WERI-Rb-1 (cell line): ENCODE results near the gene KCNH5.

Experiments
- DNase-seq: peaks from one replicate; pipeline ENCODE4 v3.0.0-alpha.2; 2020
- H3K27ac ChIP-seq: fragments of 250-450 bp; sonication (Bioruptor Pico); 2 replicates; pipeline ENCODE4 v1.5.1; 2020; ENCODE audit warnings: mild to moderate bottlenecking, moderate library complexity
- H3K27me3 ChIP-seq: fragments of 250-450 bp; sonication (Bioruptor Pico); 2 replicates; pipeline ENCODE4 v1.5.1; 2021; ENCODE audit warnings: mild to moderate bottlenecking, low read depth, moderate library complexity; ENCODE audit not compliant: insufficient read depth, severe bottlenecking
- H3K36me3 ChIP-seq: fragments of 250-450 bp; sonication (Bioruptor Pico); 2 replicates; pipeline ENCODE4 v1.5.1; 2020; ENCODE audit warnings: mild to moderate bottlenecking, moderate library complexity
- H3K4me3 ChIP-seq: 2 replicates; pipeline ENCODE4 v1.5.1; 2011; ENCODE audit warnings: low read depth, mild to moderate bottlenecking, control low read depth, low read length
- H3K9me3 ChIP-seq: fragments of 250-450 bp; sonication (Bioruptor Pico); 2 replicates; pipeline ENCODE4 v1.5.1; 2021; ENCODE audit warnings: mild to moderate bottlenecking, moderate library complexity; ENCODE audit not compliant: severe bottlenecking
- TF ChIP-seq, protein P1 (sequence below): IDR thresholded peaks from 2 replicates; pipeline ENCODE4 v1.5.1; 2011; ENCODE audit warnings: low read depth, mild to moderate bottlenecking, control low read depth, inconsistent platforms, low read length

The KCNH5 gene

DNA sequence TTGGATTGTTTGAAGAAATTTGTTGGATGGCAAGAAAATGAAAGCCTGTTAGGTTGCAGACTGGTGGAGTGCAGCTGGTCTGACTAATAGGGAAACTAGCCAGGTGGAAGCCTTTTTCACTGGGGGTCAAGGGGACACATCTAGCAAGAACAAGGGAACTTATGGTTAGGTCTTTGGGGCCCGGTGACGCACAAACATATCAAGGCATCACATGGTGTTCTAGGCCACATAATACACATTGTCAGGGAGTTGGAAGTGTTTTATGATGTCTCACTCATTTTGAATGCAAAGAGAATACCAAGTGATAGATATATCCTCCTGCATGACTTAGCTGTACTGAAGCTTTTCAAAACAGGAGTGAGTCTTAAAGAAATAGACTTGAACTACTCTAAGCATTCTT lies 351.2 kb downstream of the KCNH5 start:
- Histone ChIP-seq H3K4me3 (no peak overlapping the region), H3K9me3 (no peaks in the 10 kb centered on the region), H3K27me3 (no peaks in the 10 kb centered on the region), H3K27ac (no peak overlapping the region), H3K36me3 (no peaks in the 10 kb centered on the region)
- no peak for DNase-seq
- TF ChIP-seq, protein P1, sequence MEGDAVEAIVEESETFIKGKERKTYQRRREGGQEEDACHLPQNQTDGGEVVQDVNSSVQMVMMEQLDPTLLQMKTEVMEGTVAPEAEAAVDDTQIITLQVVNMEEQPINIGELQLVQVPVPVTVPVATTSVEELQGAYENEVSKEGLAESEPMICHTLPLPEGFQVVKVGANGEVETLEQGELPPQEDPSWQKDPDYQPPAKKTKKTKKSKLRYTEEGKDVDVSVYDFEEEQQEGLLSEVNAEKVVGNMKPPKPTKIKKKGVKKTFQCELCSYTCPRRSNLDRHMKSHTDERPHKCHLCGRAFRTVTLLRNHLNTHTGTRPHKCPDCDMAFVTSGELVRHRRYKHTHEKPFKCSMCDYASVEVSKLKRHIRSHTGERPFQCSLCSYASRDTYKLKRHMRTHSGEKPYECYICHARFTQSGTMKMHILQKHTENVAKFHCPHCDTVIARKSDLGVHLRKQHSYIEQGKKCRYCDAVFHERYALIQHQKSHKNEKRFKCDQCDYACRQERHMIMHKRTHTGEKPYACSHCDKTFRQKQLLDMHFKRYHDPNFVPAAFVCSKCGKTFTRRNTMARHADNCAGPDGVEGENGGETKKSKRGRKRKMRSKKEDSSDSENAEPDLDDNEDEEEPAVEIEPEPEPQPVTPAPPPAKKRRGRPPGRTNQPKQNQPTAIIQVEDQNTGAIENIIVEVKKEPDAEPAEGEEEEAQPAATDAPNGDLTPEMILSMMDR: no peak

DNA sequence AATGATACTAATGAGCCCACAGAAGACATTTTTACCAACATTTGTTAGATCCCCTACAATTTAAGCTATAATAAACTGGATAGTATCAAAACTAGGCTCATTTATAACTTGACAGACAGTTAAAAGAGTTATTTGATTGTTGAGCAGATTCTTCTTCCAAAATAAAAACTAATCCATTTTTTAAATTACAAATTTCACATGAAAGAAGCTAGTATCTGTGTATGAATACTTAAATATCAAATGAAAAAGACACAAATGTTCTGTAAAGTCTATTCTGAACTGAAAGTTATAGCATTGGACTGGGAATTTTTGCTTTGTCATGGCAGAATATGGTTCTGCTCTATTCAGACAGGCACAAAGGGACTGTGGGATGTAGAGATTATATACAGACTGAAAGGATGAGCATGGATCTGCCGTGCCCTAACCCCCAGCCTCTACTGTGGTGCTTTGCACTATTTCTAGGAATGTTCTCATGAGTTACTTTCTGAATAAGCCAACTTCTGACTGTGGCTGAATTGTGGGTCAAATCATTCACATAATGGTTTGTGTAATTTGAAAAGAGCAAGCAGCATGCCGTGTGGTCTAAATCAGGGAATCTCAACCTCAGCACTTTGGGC lies 352.7 kb downstream of the KCNH5 start:
- H3K36me3 ChIP-seq: no peaks in the 10 kb centered on the region
- TF ChIP-seq, protein P1: no peak
- H3K4me3 ChIP-seq: no peak overlapping the region
- H3K27me3 ChIP-seq: no peaks in the 10 kb centered on the region
- DNase-seq: no peak
- no peak overlapping the region for H3K27ac ChIP-seq
- H3K9me3 ChIP-seq: peaks cover 3% of the 10 kb centered on the region

DNA sequence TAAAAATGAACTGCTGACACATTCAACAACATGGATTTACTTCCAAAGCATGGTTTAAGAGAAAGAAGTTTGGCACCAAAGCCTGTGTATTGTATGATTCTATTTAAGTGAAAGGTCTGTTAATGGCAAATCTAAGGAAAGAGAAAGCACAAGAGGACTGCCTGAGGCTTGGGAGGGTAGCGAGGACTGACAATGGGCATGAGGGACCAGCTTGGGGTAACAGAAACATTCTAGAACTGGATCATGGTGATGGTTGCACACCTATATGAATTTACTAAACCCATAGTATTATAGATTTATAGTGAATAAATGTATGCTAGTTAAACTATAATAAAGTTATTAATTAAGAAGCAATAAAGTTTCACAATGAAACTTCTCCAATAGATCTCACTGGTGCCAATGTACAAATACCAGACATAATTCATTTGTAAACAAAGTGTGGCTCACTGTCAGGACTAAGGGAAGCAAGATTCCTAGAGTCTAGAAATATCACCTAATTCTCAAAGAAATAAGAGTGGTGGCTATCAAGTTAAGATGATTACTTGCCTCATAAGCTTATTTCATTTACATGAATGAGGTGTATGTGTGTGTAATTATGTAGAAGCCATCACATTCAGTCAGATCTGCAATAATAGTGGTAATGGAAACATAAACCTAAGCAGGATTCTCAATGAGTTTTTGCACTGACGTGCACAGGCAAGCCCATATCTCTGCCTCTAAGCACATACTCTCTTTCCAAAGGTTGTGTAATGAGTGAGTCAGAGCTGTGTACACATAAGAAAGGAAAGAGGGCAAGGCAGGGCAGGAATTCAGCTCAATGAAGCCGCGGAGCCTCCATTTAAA lies 353.4 kb downstream of the KCNH5 start:
- TF ChIP-seq, protein P1: no peak
- Histone ChIP-seq H3K27ac (no peak overlapping the region), H3K9me3 (peaks cover 3% of the 10 kb centered on the region), H3K27me3 (no peaks in the 10 kb centered on the region), H3K36me3 (no peaks in the 10 kb centered on the region), H3K4me3 (no peak overlapping the region)
- no peak for DNase-seq

DNA sequence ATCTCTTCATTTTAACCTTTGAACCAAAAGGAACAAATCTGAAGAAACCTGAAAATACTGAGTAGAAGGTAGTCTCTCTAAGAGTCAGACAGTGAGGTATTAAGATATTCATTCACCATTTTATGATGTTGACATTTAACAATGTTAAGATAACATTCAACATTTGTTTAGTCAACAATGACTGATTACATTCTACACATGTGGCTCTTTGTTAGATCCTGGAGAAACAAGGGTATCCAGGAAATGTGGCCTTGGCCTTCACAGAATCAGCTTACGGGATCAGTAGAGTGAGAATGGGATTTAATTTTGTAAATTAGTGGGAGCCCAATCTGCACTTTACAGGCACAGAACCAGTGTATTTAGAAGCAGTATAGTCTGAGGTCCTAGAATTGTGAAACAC lies 355.5 kb downstream of the KCNH5 start:
- H3K9me3 ChIP-seq: peaks cover 3% of the 10 kb centered on the region
- H3K27me3 ChIP-seq: no peaks in the 10 kb centered on the region
- H3K36me3 ChIP-seq: no peaks in the 10 kb centered on the region
- H3K4me3 ChIP-seq: no peak overlapping the region
- no peak overlapping the region for H3K27ac ChIP-seq
- TF ChIP-seq, protein P1: no peak
- no peak for DNase-seq

DNA sequence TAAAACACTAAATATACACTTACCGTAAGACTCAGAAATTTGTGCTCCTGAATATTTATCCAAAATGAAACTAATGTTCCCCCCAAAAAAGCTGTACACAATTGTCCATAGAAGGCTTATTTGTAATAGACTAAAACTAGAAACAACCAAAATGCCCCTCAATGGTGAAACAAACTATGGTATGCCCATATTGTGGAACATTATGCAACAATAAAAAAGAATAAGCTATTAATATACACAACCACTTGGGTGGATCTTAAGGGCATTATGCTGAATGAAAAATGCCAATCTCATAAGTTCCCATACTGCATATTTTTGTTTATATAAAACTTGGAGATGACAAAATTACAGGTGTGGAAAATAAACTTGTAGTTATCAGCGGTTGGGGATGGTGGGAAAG lies 357.4 kb downstream of the KCNH5 start:
- peaks cover 3% of the 10 kb centered on the region for H3K9me3 ChIP-seq
- no peaks in the 10 kb centered on the region for H3K27me3 ChIP-seq
- no peak overlapping the region for H3K27ac ChIP-seq
- no peak for DNase-seq
- H3K36me3 ChIP-seq: no peaks in the 10 kb centered on the region
- TF ChIP-seq, protein P1: no peak
- H3K4me3 ChIP-seq: no peak overlapping the region

DNA sequence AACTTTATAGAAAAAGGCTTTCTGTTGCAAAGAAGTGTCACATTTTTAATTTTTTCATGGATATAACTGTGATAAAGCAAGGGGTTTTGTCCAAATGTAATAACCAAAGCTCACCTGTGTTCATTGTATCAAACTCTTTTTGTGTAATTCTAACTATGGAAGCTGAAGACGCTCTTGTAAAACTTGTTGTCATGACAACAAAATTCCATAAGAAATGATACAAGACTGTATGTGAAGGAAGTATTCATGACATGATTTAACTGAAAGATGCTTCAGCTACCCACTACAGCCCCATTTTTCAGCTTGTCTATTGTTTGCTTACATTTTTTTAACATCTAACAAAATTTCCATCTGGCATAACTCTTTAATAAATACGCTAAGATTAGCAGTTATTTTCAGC lies 360.9 kb downstream of the KCNH5 start:
- Histone ChIP-seq H3K27me3 (no peaks in the 10 kb centered on the region), H3K27ac (no peak overlapping the region), H3K4me3 (no peak overlapping the region), H3K9me3 (peaks cover 3% of the 10 kb centered on the region), H3K36me3 (no peaks in the 10 kb centered on the region)
- DNase-seq: no peak
- TF ChIP-seq, protein P1: no peak
